GM18502 (cell line): ENCODE data around the gene AIG1.

Experiments used
- ATAC-seq: cut with Tn5 transposase; IDR thresholded peaks from one replicate; pipeline ENCODE4 v1.9.1; 2021; ENCODE audit warnings: mild to moderate bottlenecking; ENCODE audit not compliant: unreplicated experiment, poor library complexity

AIG1 gene

GRCh38 chr6:143188292-143188691 is 127.6 kb downstream of the AIG1 start:
- ATAC-seq, result no peak

GRCh38 chr6:143191361-143191760 is 130.7 kb downstream of the AIG1 start:
- no peak for ATAC-seq

GRCh38 chr6:143192766-143193165 is 132.1 kb downstream of the AIG1 start:
- no peak for ATAC-seq

GRCh38 chr6:143193571-143194094 is 132.9 kb downstream of the AIG1 start:
- ATAC-seq, result no peak

- no peak for ATAC-seq
These were observed 133.5 kb downstream of the AIG1 start for GRCh38 chr6:143194095-143194589.

- ATAC-seq, result no peak
These were observed 134.7 kb downstream of the AIG1 start for GRCh38 chr6:143195349-143195845.

GRCh38 chr6:143196525-143197225 is 136.0 kb downstream of the AIG1 start:
- no peak for ATAC-seq

- no peak for ATAC-seq
These were observed 136.7 kb downstream of the AIG1 start for GRCh38 chr6:143197377-143197776.

- no peak for ATAC-seq
These were observed 137.6 kb downstream of the AIG1 start for GRCh38 chr6:143198312-143198711.

- ATAC-seq, result no peak
These were observed 138.6 kb downstream of the AIG1 start for GRCh38 chr6:143199291-143199690.

GRCh38 chr6:143200167-143200770 is 139.6 kb downstream of the AIG1 start:
- ATAC-seq, result no peak

GRCh38 chr6:143204045-143204444 is 143.4 kb downstream of the AIG1 start:
- ATAC-seq, result no peak

- no peak for ATAC-seq
These were observed 144.4 kb downstream of the AIG1 start for GRCh38 chr6:143205131-143205535.

GRCh38 chr6:143205585-143205984 is 144.9 kb downstream of the AIG1 start:
- ATAC-seq, result no peak

- no peak for ATAC-seq
These were observed 145.3 kb downstream of the AIG1 start for GRCh38 chr6:143205991-143206390.

GRCh38 chr6:143206550-143206949 is 145.9 kb downstream of the AIG1 start:
- ATAC-seq, result no peak

GRCh38 chr6:143210420-143210819 is 149.7 kb downstream of the AIG1 start:
- ATAC-seq, result no peak

- ATAC-seq, result no peak
These were observed 153.2 kb downstream of the AIG1 start for GRCh38 chr6:143213859-143214376.

GRCh38 chr6:143215363-143215762 is 154.7 kb downstream of the AIG1 start:
- ATAC-seq, result no peak

GRCh38 chr6:143215771-143216170 is 155.1 kb downstream of the AIG1 start:
- ATAC-seq, result no peak

GRCh38 chr6:143218233-143218632 is 157.5 kb downstream of the AIG1 start:
- no peak for ATAC-seq
